Stimulated activated CD4-positive, alpha-beta T cell treated with anti-CD3 and anti-CD28 coated beads, Interleukin-15, amount 100 ng/mL, for 1 hour (primary cell): ENCODE data around the gene SHC2.
"Not testable (repeated sequence)": the region's sequence is repeated elsewhere in the genome, so short reads cannot be mapped to it uniquely, and the experiment has no call there.

ENCODE experiments used
- DNase-seq, 2 donors: peaks; one replicate each; pipeline ENCODE4 v3.0.0-alpha.2; 2020; ENCODE audit warnings: low read depth in 1 of 2, low spot score in 1 of 2

Gene SHC2

GRCh38 chr19:407511-408440 lies 53.1 kb downstream of the SHC2 start:
- DNase-seq, result no peak

- no peak for DNase-seq
These were observed 53.8 kb downstream of the SHC2 start for GRCh38 chr19:406971-407510.

- DNase-seq, result no peak
These were observed 54.6 kb downstream of the SHC2 start for GRCh38 chr19:406135-406781.

- DNase-seq, result no peak
These were observed 55.5 kb downstream of the SHC2 start for GRCh38 chr19:405121-405965.

- no peak for DNase-seq
These were observed 57.4 kb downstream of the SHC2 start for GRCh38 chr19:403221-404027.

- DNase-seq, result no peak
These were observed 58.0 kb downstream of the SHC2 start for GRCh38 chr19:402786-403185.

GRCh38 chr19:401866-402511 lies 58.8 kb downstream of the SHC2 start:
- no peak for DNase-seq

GRCh38 chr19:400976-401865 lies 59.6 kb downstream of the SHC2 start:
- DNase-seq, result no peak

- no peak for DNase-seq
These were observed 61.5 kb downstream of the SHC2 start for GRCh38 chr19:399370-399769.

GRCh38 chr19:398719-399118 lies 62.1 kb downstream of the SHC2 start:
- DNase-seq, result no peak

GRCh38 chr19:397941-398706 lies 62.7 kb downstream of the SHC2 start:
- DNase-seq, result no peak

- no peak for DNase-seq
These were observed 63.5 kb downstream of the SHC2 start for GRCh38 chr19:397321-397720.

- no peak for DNase-seq
These were observed 65.4 kb downstream of the SHC2 start for GRCh38 chr19:395467-395866.

- not testable (repeated sequence) for DNase-seq
These were observed 66.0 kb downstream of the SHC2 start for GRCh38 chr19:394857-395256.

GRCh38 chr19:393560-393959 lies 67.3 kb downstream of the SHC2 start:
- not testable (repeated sequence) for DNase-seq

GRCh38 chr19:392375-392970 lies 68.4 kb downstream of the SHC2 start:
- DNase-seq, result no peak

GRCh38 chr19:391726-392374 lies 69.0 kb downstream of the SHC2 start:
- DNase-seq, result no peak
